ENCODE data around the gene EEF1A2. TPM values are rescaled to one million over a fixed set of nuclear protein-coding genes. Genes with fewer than 3 reads are reported as not detected.

Gene EEF1A2
- total RNA-seq, 1 experiment from 2014 or later = 75.2 TPM

- Histone ChIP-seq H3K4me2 (no peak overlapping the region), H3K4me3 (no peak overlapping the region), H4K20me1 (ENCODE audit: insufficient read depth) (peaks cover 3% of the 10 kb centered on the region; the same call in 1 of the 2 replicates), H2AFZ (no peak overlapping the region), H3K79me2 (ENCODE audit: low read depth) (no peaks in the 10 kb centered on the region), H3K9me3 (ENCODE audit: insufficient read depth, low read depth) (no peaks in the 10 kb centered on the region), H3K4me1 (replicated peaks; ENCODE audit: insufficient read depth) (no peaks in the 10 kb centered on the region), H3K9me2 (ENCODE audit: insufficient read depth) (no peaks in the 10 kb centered on the region), H3F3A (ENCODE audit: insufficient read depth, low read depth) (no peaks in the 10 kb centered on the region), H3K27ac (no peak overlapping the region), H3K36me3 (ENCODE audit: low read depth) (no peaks in the 10 kb centered on the region), H3K27me3 (ENCODE audit: insufficient read depth, low read depth) (no peaks in the 10 kb centered on the region)
- no peak for DNase-seq
- BruUV-seq (replicated peaks) = no TSS peak
- TF ChIP-seq EZH2 (IDR thresholded peaks at IDR 0.05; ENCODE audit: low read depth) (no peak), CTCF (conservative IDR thresholded peaks at IDR 0.05) (no peak)
- POLR2A ChIA-PET (ENCODE audit: unreplicated experiment) = no interaction called here
- intact Hi-C loops (cut with micrococcal nuclease; ENCODE audit: unreplicated experiment) = loop anchor here (10.0 kb wide), 1 partner anchor 46 kb away; no protein-coding TSS in a partner anchor
- CTCF ChIA-PET = no interaction called here
Measured at GRCh38 chr20:63490416-63490815, 8.5 kb downstream of the EEF1A2 start.

- no peak overlapping the region for H2AFZ ChIP-seq
- no peak overlapping the region for H3K27ac ChIP-seq
- no peaks in the 10 kb centered on the region for H3K4me1 ChIP-seq (replicated peaks; ENCODE audit: insufficient read depth)
- TF ChIP-seq EZH2 (IDR thresholded peaks at IDR 0.05; ENCODE audit: low read depth) (no peak), CTCF (conservative IDR thresholded peaks at IDR 0.05) (no peak)
- no peaks in the 10 kb centered on the region for H3K9me2 ChIP-seq (ENCODE audit: insufficient read depth)
- H3K4me3 ChIP-seq = no peak overlapping the region
- no peaks in the 10 kb centered on the region for H3K36me3 ChIP-seq (ENCODE audit: low read depth)
- no peak for DNase-seq
- H3K4me2 ChIP-seq = no peak overlapping the region
- BruUV-seq (replicated peaks) = TSS peak; percentile 25
- H3K9me3 ChIP-seq (ENCODE audit: insufficient read depth, low read depth) = no peaks in the 10 kb centered on the region
- H3K27me3 ChIP-seq (ENCODE audit: insufficient read depth, low read depth) = 0 out of 2 replicates have a peak, but pooled peaks cover 3% of the 10 kb centered on the region
- CTCF ChIA-PET = no interaction called here
- POLR2A ChIA-PET (ENCODE audit: unreplicated experiment) = no interaction called here
- intact Hi-C loops (cut with micrococcal nuclease; ENCODE audit: unreplicated experiment) = no loop called here
- H3F3A ChIP-seq (ENCODE audit: insufficient read depth, low read depth) = no peaks in the 10 kb centered on the region
- no peaks in the 10 kb centered on the region for H3K79me2 ChIP-seq (ENCODE audit: low read depth)
- H4K20me1 ChIP-seq (ENCODE audit: insufficient read depth) = no peaks in the 10 kb centered on the region
Measured at GRCh38 chr20:63488315-63489251, 10.3 kb downstream of the EEF1A2 start.

- peaks cover 10% of the 10 kb centered on the region; the same call in 1 of the 2 replicates for H3K27me3 ChIP-seq (ENCODE audit: insufficient read depth, low read depth)
- TF ChIP-seq EZH2 (IDR thresholded peaks at IDR 0.05; ENCODE audit: low read depth) (no peak), CTCF (conservative IDR thresholded peaks at IDR 0.05) (no peak)
- no peaks in the 10 kb centered on the region for H3K36me3 ChIP-seq (ENCODE audit: low read depth)
- H3K4me3 ChIP-seq = no peak overlapping the region
- H3K9me3 ChIP-seq (ENCODE audit: insufficient read depth, low read depth) = no peaks in the 10 kb centered on the region
- no peak overlapping the region for H3K4me2 ChIP-seq
- ChIA-PET POLR2A (ENCODE audit: unreplicated experiment) (no interaction called here), CTCF (no interaction called here)
- no peak for DNase-seq
- no peaks in the 10 kb centered on the region for H3K9me2 ChIP-seq (ENCODE audit: insufficient read depth)
- H3F3A ChIP-seq (ENCODE audit: insufficient read depth, low read depth) = peaks cover 4% of the 10 kb centered on the region; the same call in 1 of the 2 replicates
- H3K4me1 ChIP-seq (replicated peaks; ENCODE audit: insufficient read depth) = 0 out of 2 replicates have a peak, but pooled peaks cover 6% of the 10 kb centered on the region
- no peaks in the 10 kb centered on the region for H4K20me1 ChIP-seq (ENCODE audit: insufficient read depth)
- no peak overlapping the region for H3K27ac ChIP-seq
- H2AFZ ChIP-seq = no peak overlapping the region
- intact Hi-C loops (cut with micrococcal nuclease; ENCODE audit: unreplicated experiment) = no loop called here
- H3K79me2 ChIP-seq (ENCODE audit: low read depth) = no peaks in the 10 kb centered on the region
- no TSS peak for BruUV-seq (replicated peaks)
Measured at GRCh38 chr20:63487781-63488241, 11.1 kb downstream of the EEF1A2 start.

Data from PC-9 (cell line).